Measurements from ENCODE around the gene SPTBN2.

Gene SPTBN2

DNA sequence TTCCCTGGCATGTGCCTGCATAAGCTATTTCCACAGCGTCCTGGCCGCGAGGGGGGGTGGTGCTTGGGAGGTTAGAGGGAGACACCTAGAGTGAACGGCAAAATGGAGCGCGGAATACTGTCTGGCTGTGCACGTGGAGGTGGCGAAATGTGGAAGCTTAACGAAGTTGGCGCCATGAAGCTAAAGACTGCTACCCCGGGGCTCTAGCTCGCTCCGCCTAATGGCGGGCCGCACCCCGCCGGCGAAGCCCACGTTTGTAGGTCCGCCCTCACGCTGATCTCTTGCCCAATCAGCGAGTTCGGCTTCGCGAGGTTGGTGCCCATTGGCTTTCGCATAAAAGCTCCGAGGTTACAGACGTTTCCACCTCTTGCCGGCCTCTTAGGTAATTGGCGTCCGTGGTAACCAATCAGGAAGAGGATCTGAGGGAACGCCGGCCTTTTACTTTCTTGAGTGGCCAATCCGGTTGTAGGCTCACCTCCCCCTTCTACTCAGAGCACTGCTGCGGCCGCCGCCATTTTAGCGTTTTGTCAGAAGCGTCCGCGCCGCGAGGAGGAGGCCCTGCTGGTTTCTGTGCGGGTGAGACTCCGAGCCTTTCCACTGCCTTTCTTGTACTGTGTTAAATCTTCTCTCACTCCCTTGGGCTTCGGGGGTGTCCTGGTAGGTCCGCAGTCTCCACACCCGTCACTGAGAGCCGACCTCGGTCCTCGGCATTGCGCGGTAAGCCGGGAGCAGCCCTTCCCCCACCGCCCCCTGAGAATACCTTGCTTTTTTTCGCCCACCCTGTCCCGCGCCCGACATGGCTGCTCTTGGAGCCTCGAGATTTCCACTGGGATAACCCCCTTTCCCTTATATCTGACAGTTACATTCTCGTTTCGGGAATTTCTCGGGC lies 90.6 kb downstream of the SPTBN2 start, which contains the start of gene RBM4:
RBM4 (plus strand) TSS at position 527 of the 889 bp plus-strand sequence. CDS start 1,009 bp downstream, outside the sequence.
- peak; percentile 98 to 100 (median 100) for DNase-seq

GRCh38 chr11:66637557-66638176 lies 91.3 kb downstream of the SPTBN2 start:
- no peak for DNase-seq

DNA sequence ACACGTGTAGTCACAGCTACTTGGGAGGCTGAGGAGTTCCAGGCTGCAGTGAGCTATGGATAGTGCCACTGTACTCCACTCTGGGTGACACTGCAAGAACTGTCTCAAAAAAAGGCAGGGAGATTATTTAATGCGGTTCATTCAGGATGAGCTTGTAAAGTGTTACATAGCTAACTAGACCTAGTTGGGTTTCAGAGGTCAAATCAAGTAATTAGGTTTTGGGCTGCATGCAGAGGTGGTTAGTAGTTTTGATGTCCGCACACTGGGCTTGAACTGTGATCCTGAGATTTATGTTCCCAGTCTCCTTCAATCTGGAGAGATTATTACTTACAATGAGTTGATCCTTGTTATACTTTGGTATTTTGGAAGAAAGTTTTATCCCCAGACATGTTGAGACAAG lies 92.6 kb downstream of the SPTBN2 start:
- DNase-seq: no peak
